HFF-Myc (cell line): ENCODE results near the gene SPTBN4.

Experiments
- DNase-seq: peaks from one replicate; pipeline ENCODE4 v3.0.0-alpha.2; 2011; ENCODE audit warnings: low read depth; ENCODE audit errors: extremely low read depth
- H3K4me3 ChIP-seq: replicated peaks from 2 replicates; pipeline ENCODE4 v1.5.1; 2011; ENCODE audit warnings: low read depth, mild to moderate bottlenecking, control low read depth, low read length
- TF ChIP-seq, protein P1 (sequence below): IDR thresholded peaks from 2 replicates; pipeline ENCODE4 v1.5.1; 2012; ENCODE audit warnings: mild to moderate bottlenecking, low read depth, low read length, control low read depth; ENCODE audit errors: missing control alignments

Gene SPTBN4

GRCh38 chr19:40576585-40577451 lies 110.0 kb downstream of the SPTBN4 start, which contains the start of gene SHKBP1:
SHKBP1 (plus strand) TSS chr19:40576873; CDS start chr19:40576900, 27 bp downstream.
- H3K4me3 ChIP-seq = peak within 1 kb of the TSS; percentile 68
- DNase-seq = peak; percentile 80
- TF ChIP-seq, protein P1, sequence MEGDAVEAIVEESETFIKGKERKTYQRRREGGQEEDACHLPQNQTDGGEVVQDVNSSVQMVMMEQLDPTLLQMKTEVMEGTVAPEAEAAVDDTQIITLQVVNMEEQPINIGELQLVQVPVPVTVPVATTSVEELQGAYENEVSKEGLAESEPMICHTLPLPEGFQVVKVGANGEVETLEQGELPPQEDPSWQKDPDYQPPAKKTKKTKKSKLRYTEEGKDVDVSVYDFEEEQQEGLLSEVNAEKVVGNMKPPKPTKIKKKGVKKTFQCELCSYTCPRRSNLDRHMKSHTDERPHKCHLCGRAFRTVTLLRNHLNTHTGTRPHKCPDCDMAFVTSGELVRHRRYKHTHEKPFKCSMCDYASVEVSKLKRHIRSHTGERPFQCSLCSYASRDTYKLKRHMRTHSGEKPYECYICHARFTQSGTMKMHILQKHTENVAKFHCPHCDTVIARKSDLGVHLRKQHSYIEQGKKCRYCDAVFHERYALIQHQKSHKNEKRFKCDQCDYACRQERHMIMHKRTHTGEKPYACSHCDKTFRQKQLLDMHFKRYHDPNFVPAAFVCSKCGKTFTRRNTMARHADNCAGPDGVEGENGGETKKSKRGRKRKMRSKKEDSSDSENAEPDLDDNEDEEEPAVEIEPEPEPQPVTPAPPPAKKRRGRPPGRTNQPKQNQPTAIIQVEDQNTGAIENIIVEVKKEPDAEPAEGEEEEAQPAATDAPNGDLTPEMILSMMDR = no peak

GRCh38 chr19:40578442-40578908 lies 111.7 kb downstream of the SPTBN4 start:
- no peak for DNase-seq
- H3K4me3 ChIP-seq = no peak overlapping the region

DNA sequence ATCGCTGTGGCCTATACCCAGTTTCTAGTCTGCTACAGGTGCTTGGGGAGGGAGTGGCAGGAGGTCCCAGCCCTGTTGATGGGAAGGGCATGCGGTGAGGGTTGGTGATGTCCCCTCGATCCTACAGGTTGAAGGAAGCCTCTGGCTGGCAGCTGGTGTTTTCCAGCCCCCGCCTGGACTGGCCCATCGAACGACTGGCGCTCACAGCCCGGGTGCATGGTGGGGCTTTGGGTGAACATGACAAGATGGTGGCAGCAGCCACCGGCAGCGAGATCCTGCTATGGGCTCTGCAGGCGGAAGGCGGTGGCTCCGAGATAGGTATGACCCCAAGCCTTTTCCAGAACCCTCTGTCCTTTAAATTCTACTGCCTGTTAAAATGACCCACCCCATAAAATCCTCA lies 113.8 kb downstream of the SPTBN4 start:
- no peak for DNase-seq
- H3K4me3 ChIP-seq = no peak overlapping the region
- TF ChIP-seq, protein P1 = no peak

More at GRCh38 chr19:40578442-40578908, 111.7 kb downstream of the SPTBN4 start:
- TF ChIP-seq, protein P1 = no peak

- TF ChIP-seq, protein P1 = no peak
- DNase-seq = no peak
- no peak overlapping the region for H3K4me3 ChIP-seq
These were observed 114.7 kb downstream of the SPTBN4 start for GRCh38 chr19:40581531-40581930.

DNA sequence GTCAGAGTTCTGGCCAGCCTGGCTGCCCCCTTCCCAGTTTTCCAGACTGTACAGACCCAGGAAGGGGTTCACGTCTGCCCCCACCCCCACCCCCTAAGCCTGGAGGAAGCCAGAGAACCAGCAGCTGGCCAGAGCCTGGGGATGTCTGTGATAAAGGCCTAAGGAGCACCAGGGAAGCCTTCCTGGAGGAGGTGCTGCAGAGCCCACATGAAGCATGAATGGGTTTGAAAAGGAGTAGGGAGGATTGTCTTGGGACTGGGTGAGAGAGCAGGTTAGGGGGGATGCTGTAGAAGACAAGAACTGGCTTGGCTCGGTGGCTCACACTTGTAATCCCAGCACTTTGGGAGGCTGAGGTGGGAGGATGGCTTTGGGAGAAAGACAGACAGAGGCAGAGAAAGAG lies 115.7 kb downstream of the SPTBN4 start:
- no peak overlapping the region for H3K4me3 ChIP-seq
- TF ChIP-seq, protein P1 = no peak
- no peak for DNase-seq

GRCh38 chr19:40583283-40583682 lies 116.5 kb downstream of the SPTBN4 start:
- no peak overlapping the region for H3K4me3 ChIP-seq
- TF ChIP-seq, protein P1 = no peak
- no peak for DNase-seq
